Epidermal melanocyte (primary cell): ENCODE measurements around the gene NAA80.
"Not testable (repeated sequence)": the region's sequence is repeated elsewhere in the genome, so short reads cannot be mapped to it uniquely, and the experiment has no call there.

Experiments used
- DNase-seq: peaks from one replicate; pipeline ENCODE4 v3.0.0; 2011; ENCODE audit warnings: low spot score; ENCODE audit not compliant: insufficient read length

The NAA80 gene

GRCh38 chr3:50270422-50271224, 28.6 kb downstream of the NAA80 start:
- DNase-seq = no peak

DNA sequence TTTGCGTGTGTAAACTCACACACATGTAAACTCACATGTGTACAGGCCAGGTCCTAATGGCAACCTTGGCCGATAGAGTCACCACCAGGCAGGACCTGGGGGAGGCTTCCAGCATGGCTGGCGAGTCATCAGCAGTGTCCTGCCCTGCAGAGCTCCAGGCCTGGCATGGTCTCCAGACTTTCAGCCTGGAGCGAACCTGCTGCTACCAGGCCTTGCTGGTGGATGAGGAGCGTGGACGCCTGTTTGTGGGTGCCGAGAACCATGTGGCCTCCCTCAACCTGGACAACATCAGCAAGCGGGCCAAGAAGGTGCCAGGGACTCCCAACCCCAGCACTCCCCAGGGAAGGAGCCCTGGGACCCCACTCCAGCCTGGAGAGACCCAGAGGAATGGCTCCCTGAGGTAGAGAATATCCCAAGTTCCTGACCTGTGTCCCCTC, 29.2 kb downstream of the NAA80 start:
- no peak for DNase-seq

DNA sequence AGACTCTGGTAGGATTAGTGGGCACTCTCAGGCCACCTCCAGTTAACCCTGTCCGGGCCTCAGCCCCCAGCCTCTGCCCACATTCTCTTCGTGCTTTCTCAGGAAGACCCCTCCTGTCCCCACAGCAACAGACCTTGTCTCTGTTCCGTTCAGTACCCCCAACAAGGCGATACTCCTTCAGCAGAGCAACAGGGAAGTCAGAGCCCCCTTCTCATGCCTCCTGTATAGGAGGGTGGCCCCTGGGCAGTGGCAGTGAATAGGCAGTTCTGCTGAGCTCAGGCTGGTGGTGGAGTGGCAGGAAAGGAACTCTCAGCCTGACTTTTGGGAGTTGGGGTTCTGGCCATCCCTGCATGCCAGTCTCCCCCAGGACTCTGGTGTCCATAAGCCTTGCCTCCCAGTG, 29.7 kb downstream of the NAA80 start:
- DNase-seq = no peak

DNA sequence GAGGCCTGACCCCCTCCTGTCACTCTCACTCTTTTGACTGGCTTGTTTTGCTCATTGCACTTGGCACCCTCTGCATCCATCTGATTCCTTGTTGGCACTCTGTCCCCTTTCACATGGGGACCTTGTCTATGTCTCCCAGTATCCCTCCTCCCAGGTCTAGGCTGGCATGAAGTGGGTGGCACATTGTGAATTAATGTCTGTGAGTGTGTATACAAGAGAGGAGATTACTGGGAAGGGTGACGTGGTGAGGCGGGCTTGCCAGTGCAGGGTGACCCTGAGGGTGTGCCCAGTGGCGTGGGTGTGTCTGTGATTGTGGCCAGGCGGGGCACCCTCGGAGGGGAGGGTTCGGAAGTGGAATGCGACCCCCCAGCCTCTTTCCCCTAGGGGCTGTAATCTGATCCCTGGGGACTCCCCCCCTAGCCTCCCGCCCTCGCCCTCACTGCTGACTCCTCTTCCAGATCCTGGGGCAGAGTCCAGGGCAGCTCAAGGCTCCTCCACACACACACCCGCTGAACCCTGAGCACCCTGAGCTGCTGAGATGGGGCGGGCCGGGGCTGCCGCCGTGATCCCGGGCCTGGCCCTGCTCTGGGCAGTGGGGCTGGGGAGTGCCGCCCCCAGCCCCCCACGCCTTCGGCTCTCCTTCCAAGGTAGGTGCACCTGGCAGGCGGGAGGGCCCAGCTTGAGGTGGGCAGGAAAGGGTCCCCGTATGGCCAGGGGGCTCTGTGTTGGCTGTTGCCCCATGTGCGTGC, 30.3 kb downstream of the NAA80 start, which contains the start of gene SEMA3B:
Gene SEMA3B (plus strand): TSS at position 445 of the 749 bp plus-strand sequence. CDS start 94 bp downstream, at position 539.
- DNase-seq = no peak

DNA sequence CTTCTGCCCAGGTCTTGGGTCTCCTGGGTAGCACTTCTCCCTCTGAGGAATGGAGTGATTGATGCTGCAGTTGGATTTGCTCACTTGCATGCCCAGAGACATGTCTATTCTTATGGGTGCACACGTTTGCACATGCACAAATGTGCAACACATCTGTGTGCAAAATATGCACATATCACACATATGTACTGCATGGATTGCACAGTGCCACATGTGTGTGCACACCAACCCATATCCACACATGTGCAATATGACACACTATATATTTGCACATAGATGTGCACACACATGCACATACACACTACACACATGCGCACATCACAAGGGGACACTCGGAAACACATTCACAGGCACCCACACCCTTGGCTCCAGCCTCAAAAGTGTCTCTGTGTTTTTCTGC, 30.9 kb downstream of the NAA80 start:
- DNase-seq = no peak

DNA sequence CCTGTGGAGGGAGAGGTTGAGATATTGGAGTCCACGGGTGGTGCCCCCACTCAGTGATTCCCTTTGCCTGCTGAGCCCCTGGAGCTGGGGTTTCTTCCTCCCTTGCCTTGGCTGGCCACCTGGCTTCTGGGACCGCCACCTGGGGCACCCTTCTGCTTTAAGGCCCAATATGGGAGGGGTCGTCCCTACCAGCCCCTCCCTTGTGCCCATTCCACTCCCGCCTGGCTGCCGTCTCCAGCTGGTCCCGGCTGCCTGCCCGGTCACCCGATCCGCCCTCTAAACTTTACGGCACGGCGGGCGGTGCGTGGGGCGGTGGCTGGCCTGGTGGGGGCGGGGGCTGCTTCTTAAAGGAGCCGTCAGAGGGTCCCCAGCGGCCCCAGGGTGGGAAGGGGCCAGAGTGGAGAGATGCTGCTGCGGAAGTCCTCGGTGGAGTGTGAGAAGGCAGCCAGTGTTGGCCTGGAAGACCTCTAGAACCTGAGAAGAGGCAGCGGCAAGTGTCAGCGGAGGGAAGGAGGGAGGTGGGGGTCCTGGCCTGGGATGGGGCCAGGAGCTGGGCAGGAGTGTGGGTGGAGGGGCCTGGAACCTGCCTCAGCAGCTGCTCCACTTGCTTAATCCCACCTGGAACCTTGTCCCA, 31.8 kb downstream of the NAA80 start:
- DNase-seq = no peak

DNA sequence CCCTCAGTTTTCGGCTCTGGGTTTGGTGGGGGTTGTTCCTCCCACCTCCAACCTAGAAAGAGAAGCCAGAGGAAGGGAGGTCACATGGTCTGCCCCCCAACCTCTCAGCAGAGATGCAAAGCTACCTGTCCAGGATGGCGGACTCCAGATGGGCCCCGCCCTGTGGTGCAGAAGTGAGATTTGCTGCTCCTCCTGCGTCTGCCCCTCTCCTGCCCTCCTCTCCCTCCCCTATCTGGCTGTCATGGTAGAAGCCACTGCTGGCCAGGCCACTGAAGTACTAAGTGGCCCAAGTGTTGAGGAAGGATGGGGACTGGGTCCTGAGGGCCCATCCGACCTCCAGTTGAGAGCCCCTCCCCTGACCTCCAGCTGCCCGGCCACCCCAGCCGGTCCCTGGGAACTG, 32.4 kb downstream of the NAA80 start:
- DNase-seq = no peak

- DNase-seq = no peak
Observed at GRCh38 chr3:50266017-50266416, 33.2 kb downstream of the NAA80 start.

DNA sequence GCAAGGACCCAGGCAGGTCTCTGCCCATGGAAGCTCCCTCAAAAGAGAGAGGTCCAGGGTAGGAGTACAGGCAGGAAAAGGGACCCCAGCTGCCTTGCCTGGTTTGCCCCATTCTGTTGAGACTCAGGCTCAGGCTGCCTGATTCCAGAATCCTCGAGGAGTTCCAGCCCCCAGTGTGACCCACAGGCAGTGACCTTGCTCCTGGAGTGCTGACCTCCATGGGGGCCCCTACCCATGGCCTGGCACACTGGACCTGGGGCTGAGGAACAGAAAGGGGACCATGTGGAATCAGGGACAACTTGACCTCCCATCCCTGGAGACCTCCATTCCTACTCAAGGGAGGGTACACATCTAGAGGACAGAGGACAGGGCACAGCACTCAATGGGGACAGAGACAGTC, 33.6 kb downstream of the NAA80 start:
- DNase-seq = no peak

GRCh38 chr3:50264964-50265485, 34.2 kb downstream of the NAA80 start:
- no peak for DNase-seq

DNA sequence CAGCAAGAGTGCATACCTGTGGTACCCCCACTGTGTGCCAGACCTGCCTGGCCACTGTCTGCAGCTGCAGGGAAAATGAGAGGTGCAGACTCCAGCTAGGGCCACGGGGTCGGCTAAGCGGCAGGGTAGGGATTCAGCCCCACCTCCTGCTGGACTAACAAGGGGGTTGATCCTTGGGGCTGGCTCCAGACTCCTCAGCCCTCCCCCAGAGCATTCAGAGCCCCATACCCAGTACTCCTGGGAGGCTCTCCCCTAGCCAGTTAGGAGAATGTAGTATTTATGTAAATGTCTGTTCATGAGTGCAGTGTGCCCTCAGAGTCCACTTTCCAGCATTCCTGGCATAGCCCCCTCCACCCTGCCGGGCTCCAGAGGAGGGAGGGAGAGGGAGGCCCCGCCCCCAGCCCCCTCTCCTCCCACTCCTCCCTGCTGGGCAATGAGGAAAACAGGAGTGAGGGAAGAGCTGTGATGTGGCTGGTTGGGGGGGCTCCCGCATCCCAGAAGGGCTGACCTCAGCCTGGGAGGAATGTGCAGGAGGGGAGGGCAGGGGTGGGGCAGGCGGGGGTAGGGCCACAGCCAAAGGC, 34.7 kb downstream of the NAA80 start:
- peak; percentile 85 for DNase-seq

DNA sequence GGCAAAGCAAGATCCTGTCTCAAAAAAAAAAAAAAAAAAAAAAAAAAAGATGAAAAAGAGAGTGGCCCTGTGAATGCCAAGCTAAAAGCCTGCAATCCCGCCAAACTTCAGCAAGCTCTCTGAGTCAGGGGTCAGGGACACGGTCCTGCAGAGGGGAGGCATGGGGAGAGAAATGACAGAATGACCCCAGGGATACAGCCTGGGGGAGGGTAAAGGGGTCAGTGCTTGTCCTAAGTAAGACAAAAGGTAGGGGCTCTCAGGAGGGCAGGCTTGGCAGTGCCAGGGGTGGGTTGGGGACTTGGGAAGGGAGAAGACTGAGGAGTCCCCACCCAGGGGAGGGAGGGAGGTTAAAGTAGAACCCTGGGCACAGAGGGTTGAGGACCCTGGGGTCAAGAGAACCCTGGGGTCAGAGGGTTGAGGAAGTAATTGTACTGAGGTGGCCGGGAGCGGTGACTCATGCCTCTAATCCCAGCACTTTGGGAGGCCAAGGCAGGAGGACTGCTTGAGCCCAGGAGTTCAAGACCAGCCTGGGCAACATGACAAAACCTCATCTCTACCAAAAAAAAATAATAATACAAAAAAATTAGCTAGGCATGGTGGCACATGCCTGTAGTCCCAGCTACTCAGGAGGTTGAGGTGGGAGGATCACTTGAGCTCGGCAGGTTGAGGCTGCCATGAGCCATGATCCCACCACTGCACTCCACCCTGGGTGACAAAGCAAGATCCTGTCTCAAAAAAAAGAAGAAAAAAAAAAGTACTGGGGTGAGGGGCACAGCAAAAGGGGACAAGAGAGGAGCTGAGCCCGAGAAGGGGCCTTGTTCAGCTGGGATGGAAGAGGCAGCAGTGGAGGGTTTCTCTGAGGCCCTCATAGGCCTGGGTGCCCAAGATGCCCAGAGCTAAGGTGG, 35.5 kb downstream of the NAA80 start:
- no peak for DNase-seq

DNA sequence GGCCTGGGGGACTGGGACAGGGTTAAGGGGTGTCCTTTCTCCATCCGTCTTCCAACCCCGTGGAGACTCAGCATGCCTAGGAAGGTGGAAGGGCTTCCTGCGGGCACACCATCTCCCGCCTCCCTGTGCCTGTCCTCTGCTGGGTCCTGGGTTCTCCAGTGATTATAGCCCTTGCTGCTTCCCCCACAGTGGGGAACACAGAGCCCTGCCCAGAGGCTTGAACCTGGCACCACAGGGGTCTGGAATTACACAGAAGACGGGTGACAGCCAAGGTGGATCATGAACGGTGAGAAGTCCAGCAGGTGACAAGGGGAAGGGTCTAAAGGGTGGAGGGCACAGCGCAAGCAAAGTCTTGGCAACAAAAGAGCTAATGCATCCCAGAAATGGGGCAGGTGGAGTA, 36.4 kb downstream of the NAA80 start:
- DNase-seq = no peak

DNA sequence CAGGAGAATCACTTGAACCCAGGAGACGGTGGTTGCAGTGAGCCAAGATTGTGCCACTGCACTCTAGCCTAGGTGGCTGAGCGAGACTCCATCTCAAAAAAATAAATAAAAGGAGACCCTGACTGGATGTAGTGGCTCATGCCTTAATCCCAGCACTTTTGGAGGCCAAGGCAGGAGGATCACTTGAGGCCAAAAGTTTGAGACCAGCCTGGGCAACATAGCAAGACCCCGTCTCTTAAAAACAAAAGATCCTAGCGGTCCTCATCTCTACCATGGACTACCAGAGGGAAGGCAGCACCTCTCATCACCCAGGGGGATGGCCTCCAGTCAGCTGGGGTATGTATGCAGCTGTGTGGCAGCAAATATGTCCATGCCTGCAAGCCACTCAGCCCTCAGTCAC, 37.0 kb downstream of the NAA80 start:
- not testable (repeated sequence) for DNase-seq

DNA sequence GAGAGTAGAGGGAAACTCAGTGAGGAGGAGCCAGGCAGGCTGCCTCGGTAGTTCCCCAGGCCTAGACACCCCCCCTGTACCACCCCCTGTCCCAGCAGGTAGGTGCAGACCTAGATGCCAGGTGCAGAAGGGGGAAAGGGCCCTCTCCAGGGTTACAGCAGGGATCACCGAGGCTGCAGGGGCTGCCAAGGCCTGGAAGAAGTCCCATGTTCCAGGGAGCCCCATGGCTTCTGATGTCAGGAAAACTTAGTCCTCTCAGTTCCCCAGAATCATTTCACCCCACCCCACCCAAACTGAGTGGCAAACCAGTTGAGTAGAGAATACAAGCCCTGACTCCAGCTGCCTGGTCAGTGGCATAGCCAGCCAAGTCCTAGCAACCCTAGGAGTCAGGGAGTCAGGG, 37.7 kb downstream of the NAA80 start:
- no peak for DNase-seq

DNA sequence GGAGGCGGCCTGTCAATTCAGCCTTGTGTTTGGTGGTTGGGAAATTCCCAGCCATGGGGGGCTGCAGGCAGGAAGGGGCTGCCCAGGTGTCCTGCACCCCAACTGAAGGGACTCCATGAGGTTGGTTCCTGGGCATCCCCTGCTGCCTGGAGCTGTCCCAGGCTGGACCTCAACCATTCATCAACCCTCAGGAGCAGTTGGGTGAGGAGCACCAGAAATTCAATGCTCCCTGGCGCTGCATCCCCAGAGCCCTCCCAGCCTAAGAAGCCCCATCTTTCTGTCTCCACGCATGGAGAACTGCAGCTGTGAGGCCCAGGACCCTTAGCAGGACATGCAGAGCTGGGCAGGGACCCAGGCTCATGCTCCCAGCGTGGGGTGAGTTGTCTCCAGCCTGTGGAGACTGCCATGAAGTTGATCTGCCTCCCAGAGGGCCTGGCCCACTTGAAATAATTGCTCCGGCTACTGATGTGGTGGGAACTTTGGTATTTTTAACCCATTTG, 38.2 kb downstream of the NAA80 start:
- DNase-seq = no peak

DNA sequence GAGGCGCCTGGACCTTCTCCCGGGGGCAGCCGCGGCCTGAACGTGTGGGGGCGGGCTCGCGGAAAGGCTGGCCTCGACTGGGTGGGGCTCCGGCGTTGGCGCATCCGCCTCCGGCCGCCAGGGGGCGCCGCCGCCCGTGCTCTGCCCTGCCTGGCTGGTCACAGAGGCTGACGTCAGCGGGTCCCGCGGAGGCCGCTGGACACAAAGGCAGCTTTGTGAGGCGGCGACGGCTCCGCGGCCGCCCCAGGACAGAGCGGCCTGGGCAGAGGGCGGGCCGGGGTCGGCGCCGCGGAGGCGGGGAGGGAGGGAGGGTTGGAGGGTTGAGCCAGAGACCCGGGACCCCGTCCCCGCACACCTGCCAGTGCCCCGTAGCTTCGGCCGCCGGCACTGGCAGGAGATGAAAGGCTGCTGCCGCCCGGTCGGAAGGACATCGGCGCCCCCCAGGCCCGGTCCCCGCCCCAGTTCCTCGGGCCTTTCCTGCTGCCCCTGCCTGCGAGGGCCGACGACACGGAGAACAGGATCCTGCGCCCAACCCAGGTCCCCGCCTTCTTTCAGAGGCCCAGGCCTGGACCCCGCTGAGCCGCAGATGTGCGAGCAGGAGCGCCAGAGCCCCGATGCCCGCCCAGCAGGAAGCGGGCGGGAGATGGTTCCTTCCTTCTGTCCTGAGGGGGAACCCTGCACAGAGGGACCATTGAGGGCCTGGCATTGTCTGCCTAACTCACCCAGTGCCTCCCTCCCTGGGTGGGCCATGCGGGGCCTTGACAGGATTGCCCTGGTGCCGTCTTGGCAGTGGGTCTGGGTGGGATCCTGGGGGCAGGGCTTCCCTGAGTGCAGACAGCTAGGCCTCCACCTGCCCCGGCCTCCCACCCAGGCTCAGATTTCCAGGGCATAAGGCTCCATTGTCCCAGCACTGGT, 38.9 kb downstream of the NAA80 start:
- DNase-seq = peak; percentile 98

DNA sequence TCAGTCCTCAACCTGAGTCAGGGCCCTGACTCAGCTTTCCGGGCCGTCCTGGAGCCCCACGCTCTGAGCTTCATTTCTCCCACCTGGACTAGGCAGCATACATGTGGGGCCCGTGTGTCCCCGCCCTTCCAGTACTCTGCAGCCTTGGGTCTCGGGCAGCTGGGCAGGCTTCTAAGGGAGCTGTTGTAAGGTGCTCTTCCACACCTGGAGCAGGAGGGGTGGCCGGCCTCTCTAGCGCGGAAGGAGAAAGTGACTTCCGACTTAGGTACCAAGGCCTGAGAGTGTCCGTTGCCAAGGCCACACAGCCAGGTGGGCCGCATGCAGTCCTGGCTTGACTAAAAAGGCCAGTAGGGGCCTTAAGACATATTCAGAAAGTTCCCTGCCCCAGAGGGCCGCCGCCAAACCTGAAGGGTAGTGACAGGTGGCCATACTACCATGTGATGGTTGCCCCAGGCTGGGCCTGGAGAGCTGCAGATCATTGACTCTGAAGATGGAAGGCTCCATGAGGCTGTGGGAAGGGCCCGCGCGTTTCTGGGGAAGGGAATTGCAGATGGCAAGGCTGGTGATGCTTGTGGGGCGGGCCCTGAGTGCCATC, 39.7 kb downstream of the NAA80 start:
- DNase-seq = no peak

- DNase-seq = no peak
Observed at GRCh38 chr3:50258979-50259378, 40.2 kb downstream of the NAA80 start.
